HepG2 (cell line): ENCODE results near the gene TATDN3. TPM values are rescaled to one million over a fixed set of nuclear protein-coding genes. Genes with fewer than 3 reads are reported as not detected.
A peak's percentile ranks its signal among the peaks of the same experiment; 100 is the strongest.

Experiments
- ELF3 ChIP-seq: IDR thresholded peaks from 2 replicates; pipeline ENCODE4 v1.6.1; 2016; ENCODE audit warnings: missing genetic modification reagents, missing compliant biosample characterization
- HOMEZ ChIP-seq: IDR thresholded peaks from 2 replicates; pipeline ENCODE4 v1.6.1; 2016; ENCODE audit warnings: low read depth
- MAFF ChIP-seq: IDR thresholded peaks from 2 replicates; pipeline ENCODE4 v1.6.1; 2011; ENCODE audit warnings: low read depth, low read length, improper control_type of control experiment
- MLX ChIP-seq: IDR thresholded peaks from 2 replicates; pipeline ENCODE4 v1.6.1; 2016
- RNF2 ChIP-seq: fragments of 450-650 bp; conservative IDR thresholded peaks from 2 replicates; pipeline ENCODE4 v1.6.1; 2016; ENCODE audit warnings: low read depth
- SNAPC2 ChIP-seq: sonication (generic); formaldehyde crosslinking; IDR thresholded peaks from 2 replicates; pipeline ENCODE4 v1.8.1; 2022; ENCODE audit warnings: mild to moderate bottlenecking, missing genetic modification reagents
- TCF7 ChIP-seq: sonication (generic); IDR thresholded peaks from 2 replicates; pipeline ENCODE4 v1.6.1; 2016; ENCODE audit warnings: antibody characterized with exemption, low read depth
- ZBTB4 ChIP-seq: sonication (generic); formaldehyde crosslinking; IDR thresholded peaks from 2 replicates; pipeline ENCODE4 v1.4.0; 2020; ENCODE audit warnings: missing genetic modification reagents, mild to moderate bottlenecking, borderline replicate concordance
- ZFP1 ChIP-seq: IDR thresholded peaks from 2 replicates; pipeline ENCODE4 v1.6.1; 2016
- ZFP62 ChIP-seq: sonication (generic); formaldehyde crosslinking; IDR thresholded peaks from 2 replicates; pipeline ENCODE4 v1.4.0; 2020; ENCODE audit warnings: missing genetic modification reagents
- polyA plus RNA-seq, 8 experiments: library from polyadenylated mRNA; depleted of rRNA in 3 of 8; stranded (reverse) in 7 of 8; unstranded in 1 of 8; fragments of >200 nt; fragmentation: Illumina TruSeq in 4 of 8; extraction: Trizol in 4 of 8; gene quantifications; 2 replicates each; pipeline versions ENCODE4 v1.2.1 to v1.2.3, GENCODE V29; 2011 to 2016; ENCODE audit warnings: low read depth in 4 of 8, missing spikeins in 1 of 8, mixed read lengths in 1 of 8; ENCODE audit not compliant: insufficient read depth in 1 of 8
- total RNA-seq, 5 experiments: library from RNA; depleted of rRNA; stranded (reverse); fragments of >200 nt; fragmentation: Illumina TruSeq; extraction: Trizol; gene quantifications; 2 replicates each; pipeline ENCODE4 v1.2.3, GENCODE V29; 2016; ENCODE audit warnings: low read depth in 1 of 5
- TF ChIP-seq, protein P1 (sequence below): sonication (generic); formaldehyde crosslinking; IDR thresholded peaks from 2 replicates; pipeline ENCODE4 v1.4.0; 2020; ENCODE audit warnings: missing genetic modification reagents, borderline replicate concordance
- TF ChIP-seq, protein P2 (sequence below): sonication (generic); formaldehyde crosslinking; IDR thresholded peaks from 2 replicates; pipeline ENCODE4 v1.5.0; 2020; ENCODE audit warnings: mild to moderate bottlenecking, missing genetic modification reagents
- TF ChIP-seq, protein P3 (sequence below): sonication (generic); formaldehyde crosslinking; IDR thresholded peaks from 2 replicates; pipeline ENCODE4 v1.8.1; 2022; ENCODE audit warnings: low read depth, mild to moderate bottlenecking, missing genetic modification reagents

TATDN3 gene
- total and polyA plus RNA-seq, 2 of the 13 experiments (the other 11 are each of a cell fraction or from before 2014, with no cell fraction given), result 7.3 to 8.6 TPM

GRCh38 chr1:212791676-212792395 lies at the start of gene TATDN3, which contains the start of gene NSL1 (continued):
- TF ChIP-seq ZBTB4 (CRISPR knock-in tag) (peak; percentile 98), HOMEZ (CRISPR knock-in tag) (peak; percentile 87), RNF2 (no peak), ZFP1 (CRISPR knock-in tag) (no peak; the same call in 1 of the 2 replicates), MLX (CRISPR knock-in tag) (peak; percentile 63; the same call in 1 of the 2 replicates), TCF7 (0 out of 2 replicates have a peak, but pooled peaks have one; percentile 21), ELF3 (CRISPR knock-in tag) (peak; percentile 88), SNAPC2 (CRISPR knock-in tag) (no peak), ZFP62 (CRISPR knock-in tag) (no peak), MAFF (no peak)
- TF ChIP-seq, protein P1, sequence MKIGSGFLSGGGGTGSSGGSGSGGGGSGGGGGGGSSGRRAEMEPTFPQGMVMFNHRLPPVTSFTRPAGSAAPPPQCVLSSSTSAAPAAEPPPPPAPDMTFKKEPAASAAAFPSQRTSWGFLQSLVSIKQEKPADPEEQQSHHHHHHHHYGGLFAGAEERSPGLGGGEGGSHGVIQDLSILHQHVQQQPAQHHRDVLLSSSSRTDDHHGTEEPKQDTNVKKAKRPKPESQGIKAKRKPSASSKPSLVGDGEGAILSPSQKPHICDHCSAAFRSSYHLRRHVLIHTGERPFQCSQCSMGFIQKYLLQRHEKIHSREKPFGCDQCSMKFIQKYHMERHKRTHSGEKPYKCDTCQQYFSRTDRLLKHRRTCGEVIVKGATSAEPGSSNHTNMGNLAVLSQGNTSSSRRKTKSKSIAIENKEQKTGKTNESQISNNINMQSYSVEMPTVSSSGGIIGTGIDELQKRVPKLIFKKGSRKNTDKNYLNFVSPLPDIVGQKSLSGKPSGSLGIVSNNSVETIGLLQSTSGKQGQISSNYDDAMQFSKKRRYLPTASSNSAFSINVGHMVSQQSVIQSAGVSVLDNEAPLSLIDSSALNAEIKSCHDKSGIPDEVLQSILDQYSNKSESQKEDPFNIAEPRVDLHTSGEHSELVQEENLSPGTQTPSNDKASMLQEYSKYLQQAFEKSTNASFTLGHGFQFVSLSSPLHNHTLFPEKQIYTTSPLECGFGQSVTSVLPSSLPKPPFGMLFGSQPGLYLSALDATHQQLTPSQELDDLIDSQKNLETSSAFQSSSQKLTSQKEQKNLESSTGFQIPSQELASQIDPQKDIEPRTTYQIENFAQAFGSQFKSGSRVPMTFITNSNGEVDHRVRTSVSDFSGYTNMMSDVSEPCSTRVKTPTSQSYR, result peak; percentile 5; the same call in 1 of the 2 replicates
- TF ChIP-seq, protein P2, sequence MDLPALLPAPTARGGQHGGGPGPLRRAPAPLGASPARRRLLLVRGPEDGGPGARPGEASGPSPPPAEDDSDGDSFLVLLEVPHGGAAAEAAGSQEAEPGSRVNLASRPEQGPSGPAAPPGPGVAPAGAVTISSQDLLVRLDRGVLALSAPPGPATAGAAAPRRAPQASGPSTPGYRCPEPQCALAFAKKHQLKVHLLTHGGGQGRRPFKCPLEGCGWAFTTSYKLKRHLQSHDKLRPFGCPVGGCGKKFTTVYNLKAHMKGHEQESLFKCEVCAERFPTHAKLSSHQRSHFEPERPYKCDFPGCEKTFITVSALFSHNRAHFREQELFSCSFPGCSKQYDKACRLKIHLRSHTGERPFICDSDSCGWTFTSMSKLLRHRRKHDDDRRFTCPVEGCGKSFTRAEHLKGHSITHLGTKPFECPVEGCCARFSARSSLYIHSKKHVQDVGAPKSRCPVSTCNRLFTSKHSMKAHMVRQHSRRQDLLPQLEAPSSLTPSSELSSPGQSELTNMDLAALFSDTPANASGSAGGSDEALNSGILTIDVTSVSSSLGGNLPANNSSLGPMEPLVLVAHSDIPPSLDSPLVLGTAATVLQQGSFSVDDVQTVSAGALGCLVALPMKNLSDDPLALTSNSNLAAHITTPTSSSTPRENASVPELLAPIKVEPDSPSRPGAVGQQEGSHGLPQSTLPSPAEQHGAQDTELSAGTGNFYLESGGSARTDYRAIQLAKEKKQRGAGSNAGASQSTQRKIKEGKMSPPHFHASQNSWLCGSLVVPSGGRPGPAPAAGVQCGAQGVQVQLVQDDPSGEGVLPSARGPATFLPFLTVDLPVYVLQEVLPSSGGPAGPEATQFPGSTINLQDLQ (CRISPR knock-in tag), result no peak
- TF ChIP-seq, protein P3, sequence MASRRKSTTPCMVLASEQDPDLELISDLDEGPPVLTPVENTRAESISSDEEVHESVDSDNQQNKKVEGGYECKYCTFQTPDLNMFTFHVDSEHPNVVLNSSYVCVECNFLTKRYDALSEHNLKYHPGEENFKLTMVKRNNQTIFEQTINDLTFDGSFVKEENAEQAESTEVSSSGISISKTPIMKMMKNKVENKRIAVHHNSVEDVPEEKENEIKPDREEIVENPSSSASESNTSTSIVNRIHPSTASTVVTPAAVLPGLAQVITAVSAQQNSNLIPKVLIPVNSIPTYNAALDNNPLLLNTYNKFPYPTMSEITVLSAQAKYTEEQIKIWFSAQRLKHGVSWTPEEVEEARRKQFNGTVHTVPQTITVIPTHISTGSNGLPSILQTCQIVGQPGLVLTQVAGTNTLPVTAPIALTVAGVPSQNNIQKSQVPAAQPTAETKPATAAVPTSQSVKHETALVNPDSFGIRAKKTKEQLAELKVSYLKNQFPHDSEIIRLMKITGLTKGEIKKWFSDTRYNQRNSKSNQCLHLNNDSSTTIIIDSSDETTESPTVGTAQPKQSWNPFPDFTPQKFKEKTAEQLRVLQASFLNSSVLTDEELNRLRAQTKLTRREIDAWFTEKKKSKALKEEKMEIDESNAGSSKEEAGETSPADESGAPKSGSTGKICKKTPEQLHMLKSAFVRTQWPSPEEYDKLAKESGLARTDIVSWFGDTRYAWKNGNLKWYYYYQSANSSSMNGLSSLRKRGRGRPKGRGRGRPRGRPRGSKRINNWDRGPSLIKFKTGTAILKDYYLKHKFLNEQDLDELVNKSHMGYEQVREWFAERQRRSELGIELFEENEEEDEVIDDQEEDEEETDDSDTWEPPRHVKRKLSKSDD, result peak; percentile 92
